Measurements from ENCODE around the gene BACH2. TPM values are rescaled to one million over a fixed set of nuclear protein-coding genes. Genes with fewer than 3 reads are reported as not detected.

The BACH2 gene
- total and polyA plus RNA-seq, 9 of the 15 experiments (the other 6 are each of a cell fraction or from before 2014, with no cell fraction given) = 0.06 to 3.1 (median 0.59) TPM

DNA sequence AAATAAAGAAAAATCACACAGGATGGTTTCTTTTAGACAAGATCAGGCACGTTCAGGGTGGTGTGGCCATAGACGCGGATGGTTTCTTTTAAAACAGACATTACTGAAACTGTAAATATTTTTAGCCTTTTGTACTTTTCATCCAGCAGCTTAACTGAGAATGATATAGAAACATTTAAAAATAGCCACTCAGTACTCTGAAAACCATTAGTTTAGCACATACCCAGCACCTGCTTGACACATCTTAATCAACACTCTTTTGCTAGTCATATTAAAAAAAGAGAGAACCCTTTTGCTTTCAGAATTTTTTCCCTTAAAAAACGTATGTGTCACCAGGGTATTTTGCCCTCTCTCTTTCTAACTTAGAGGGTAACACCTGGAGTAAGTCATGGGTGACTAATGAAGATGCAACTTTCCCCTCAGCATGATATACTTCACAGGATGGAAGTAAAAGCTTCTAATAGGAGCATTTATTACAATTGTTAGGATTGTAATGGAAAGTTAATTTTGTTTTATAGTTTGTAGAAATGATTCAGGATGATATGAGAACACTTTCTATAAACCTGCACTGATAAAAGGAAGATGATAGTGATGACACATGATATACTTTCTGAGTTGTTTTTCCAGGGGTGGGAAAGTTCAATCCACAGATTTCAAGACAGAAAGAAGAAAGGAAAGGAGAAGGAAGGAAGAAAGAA is 45.2 kb downstream of the BACH2 start (continued):
- TF ChIP-seq ATF1 (CRISPR knock-in tag; IDR thresholded peaks at IDR 0.05) (no peak), ATF1 (tag; IDR thresholded peaks at IDR 0.05) (no peak), CXXC5 (CRISPR knock-in tag; IDR thresholded peaks at IDR 0.05) (no peak), ZNF764 (CRISPR knock-in tag; IDR thresholded peaks at IDR 0.05; ENCODE audit: low read depth) (no peak), THRAP3 (IDR thresholded peaks at IDR 0.05; ENCODE audit: borderline replicate concordance) (no peak)
- TF ChIP-seq, protein P1, sequence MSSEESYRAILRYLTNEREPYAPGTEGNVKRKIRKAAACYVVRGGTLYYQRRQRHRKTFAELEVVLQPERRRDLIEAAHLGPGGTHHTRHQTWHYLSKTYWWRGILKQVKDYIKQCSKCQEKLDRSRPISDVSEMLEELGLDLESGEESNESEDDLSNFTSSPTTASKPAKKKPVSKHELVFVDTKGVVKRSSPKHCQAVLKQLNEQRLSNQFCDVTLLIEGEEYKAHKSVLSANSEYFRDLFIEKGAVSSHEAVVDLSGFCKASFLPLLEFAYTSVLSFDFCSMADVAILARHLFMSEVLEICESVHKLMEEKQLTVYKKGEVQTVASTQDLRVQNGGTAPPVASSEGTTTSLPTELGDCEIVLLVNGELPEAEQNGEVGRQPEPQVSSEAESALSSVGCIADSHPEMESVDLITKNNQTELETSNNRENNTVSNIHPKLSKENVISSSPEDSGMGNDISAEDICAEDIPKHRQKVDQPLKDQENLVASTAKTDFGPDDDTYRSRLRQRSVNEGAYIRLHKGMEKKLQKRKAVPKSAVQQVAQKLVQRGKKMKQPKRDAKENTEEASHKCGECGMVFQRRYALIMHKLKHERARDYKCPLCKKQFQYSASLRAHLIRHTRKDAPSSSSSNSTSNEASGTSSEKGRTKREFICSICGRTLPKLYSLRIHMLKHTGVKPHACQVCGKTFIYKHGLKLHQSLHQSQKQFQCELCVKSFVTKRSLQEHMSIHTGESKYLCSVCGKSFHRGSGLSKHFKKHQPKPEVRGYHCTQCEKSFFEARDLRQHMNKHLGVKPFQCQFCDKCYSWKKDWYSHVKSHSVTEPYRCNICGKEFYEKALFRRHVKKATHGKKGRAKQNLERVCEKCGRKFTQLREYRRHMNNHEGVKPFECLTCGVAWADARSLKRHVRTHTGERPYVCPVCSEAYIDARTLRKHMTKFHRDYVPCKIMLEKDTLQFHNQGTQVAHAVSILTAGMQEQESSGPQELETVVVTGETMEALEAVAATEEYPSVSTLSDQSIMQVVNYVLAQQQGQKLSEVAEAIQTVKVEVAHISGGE (CRISPR knock-in tag; IDR thresholded peaks at IDR 0.05) = no peak

GRCh38 chr6:90250405-90250804 is 46.2 kb downstream of the BACH2 start:
- ATAC-seq = no peak
- H3K27ac ChIP-seq (ENCODE audit: extremely low read depth, low read depth, low read length) = no peak overlapping the region
- TF ChIP-seq SMAD3 (CRISPR knock-in tag; conservative IDR thresholded peaks at IDR 0.05) = no peak
- no peak for TF ChIP-seq SMARCA5 (IDR thresholded peaks at IDR 0.05)
- no peak for TF ChIP-seq ESRRA (IDR thresholded peaks at IDR 0.05; ENCODE audit: borderline replicate concordance, low read depth)
- no peak for TF ChIP-seq BRCA1 (IDR thresholded peaks at IDR 0.05)
- TF ChIP-seq BRCA1 (CRISPR knock-in tag; IDR thresholded peaks at IDR 0.05) = no peak
- TF ChIP-seq ZNF143 (CRISPR knock-in tag; IDR thresholded peaks at IDR 0.05) = no peak
- TF ChIP-seq NCOA2 (IDR thresholded peaks at IDR 0.05; ENCODE audit: partially characterized antibody in 2 of 2) = no peak
- no peak for TF ChIP-seq SRSF1 (IDR thresholded peaks at IDR 0.05; ENCODE audit: low read depth, low read length)
- no peak overlapping the region for H3K4me3 ChIP-seq
- WGBS (ENCODE audit: insufficient coverage, low coverage, missing lambda C conversion rate) = 29% methylated on average over 2 of the region's 2 CpGs
- H4K20me1 ChIP-seq (replicated peaks; ENCODE audit: control insufficient read depth, insufficient read depth, low read length) = no peaks in the 10 kb centered on the region
- H3K9me1 ChIP-seq (ENCODE audit: control insufficient read depth, insufficient read depth, low read length) = no peaks in the 10 kb centered on the region
- no peak for FAIRE-seq
- no peak for DNase-seq (ENCODE audit: extremely low read depth in 1 of 4, low spot score in 3 of 4)
- H3K4me2 ChIP-seq (ENCODE audit: insufficient read depth, low read length) = no peak overlapping the region
- H3K27me3 ChIP-seq (ENCODE audit: control insufficient read depth in 2 of 2, insufficient read depth in 2 of 2, low read length in 2 of 2) = no peaks in the 10 kb centered on the region
- in situ Hi-C loops (cut with MboI) = no loop called here
- H3K4me1 ChIP-seq (replicated peaks in 1 of 2; ENCODE audit: control insufficient read depth in 2 of 2, insufficient read depth in 2 of 2, low read length in 2 of 2) = no peaks in the 10 kb centered on the region
- H3K9ac ChIP-seq (ENCODE audit: insufficient read depth in 1 of 2, low read depth in 2 of 2, low read length in 2 of 2) = no peak overlapping the region
- BruUV-seq (replicated peaks) = no TSS peak
- intact Hi-C loops (cut with micrococcal nuclease) = no loop called here
- no peaks in the 10 kb centered on the region for H3K79me2 ChIP-seq (ENCODE audit: control insufficient read depth, insufficient read depth, low read length)
- H3K36me3 ChIP-seq (ENCODE audit: control insufficient read depth, insufficient read depth, low read length) = no peaks in the 10 kb centered on the region
- POLR2A ChIA-PET = no interaction called here
- no peaks in the 10 kb centered on the region for H3K9me3 ChIP-seq (replicated peaks; ENCODE audit: control insufficient read depth, insufficient read depth, low read depth, low read length)
- CTCF ChIA-PET (ENCODE audit: low intra/inter-chr PET ratio) = no interaction called here
- H2AFZ ChIP-seq (ENCODE audit: low read depth, low read length) = no peak overlapping the region

All from K562 (cell line).